Caco-2 (cell line): ENCODE data around the gene PNPLA8. TPM values are rescaled to one million over a fixed set of nuclear protein-coding genes. Genes with fewer than 3 reads are reported as not detected.

Experiments used
- BruUV-seq: library from RNA; stranded (reverse); fragments of 400-500 nt; replicated peaks from 2 replicates; lab custom pipeline; 2021; lab: Mats Ljungman, UMichigan
- CTCF ChIA-PET: fragments of 300-600 bp; sonication (Branson Sonifier 250); formaldehyde crosslinking; loops from one replicate; lab custom pipeline; 2022; ENCODE audit warnings: antibody characterized with exemption; lab: Charles Lee
- POLR2A ChIA-PET: fragments of 300-600 bp; sonication (Branson Sonifier 250); formaldehyde crosslinking; loops from one replicate; lab custom pipeline; 2022; ENCODE audit warnings: antibody characterized with exemption; lab: Charles Lee
- DNase-seq, 2 experiments: peaks; one replicate each; pipeline versions ENCODE4 v3.0.0 to v3.0.0-alpha.2; 2020 to 2022
- H3K27me3 ChIP-seq: replicated peaks from 2 replicates; pipeline ENCODE4 v1.6.0; 2011; ENCODE audit warnings: low read length; ENCODE audit not compliant: control insufficient read depth, insufficient read depth
- H3K36me3 ChIP-seq: 2 replicates; pipeline ENCODE4 v1.5.1; 2011; ENCODE audit warnings: low read length; ENCODE audit not compliant: control insufficient read depth, insufficient read depth
- H3K4me1 ChIP-seq: fragments of 250-450 bp; sonication (Bioruptor Pico); 2 replicates; pipeline ENCODE4 v1.5.1; 2020; ENCODE audit warnings: mild to moderate bottlenecking
- H3K4me3 ChIP-seq: 2 replicates; pipeline ENCODE4 v1.5.1; 2011; ENCODE audit warnings: low read depth, mild to moderate bottlenecking, control low read depth, low read length
- H3K9me3 ChIP-seq: fragments of 250-450 bp; sonication (Bioruptor Pico); 2 replicates; pipeline ENCODE4 v1.5.1; 2020; ENCODE audit warnings: mild to moderate bottlenecking, moderate library complexity
- H3K27ac Mint-ChIP-seq: one replicate; pipeline ENCODE4 v1.8.0; 2022; ENCODE audit warnings: mixed read lengths; ENCODE audit not compliant: unreplicated experiment
- H3K27me3 Mint-ChIP-seq: one replicate; pipeline ENCODE4 v1.8.0; 2022; ENCODE audit warnings: mixed read lengths; ENCODE audit not compliant: insufficient read depth, unreplicated experiment
- H3K36me3 Mint-ChIP-seq: one replicate; pipeline ENCODE4 v1.8.0; 2022; ENCODE audit warnings: mild to moderate bottlenecking, mixed read lengths; ENCODE audit not compliant: insufficient read depth, unreplicated experiment
- H3K4me1 Mint-ChIP-seq: one replicate; pipeline ENCODE4 v1.8.0; 2022; ENCODE audit warnings: low read depth, mixed read lengths; ENCODE audit not compliant: unreplicated experiment
- H3K4me3 Mint-ChIP-seq: one replicate; pipeline ENCODE4 v1.8.0; 2022; ENCODE audit warnings: mild to moderate bottlenecking, moderate library complexity, mixed read lengths; ENCODE audit not compliant: unreplicated experiment
- H3K9me3 Mint-ChIP-seq: one replicate; pipeline ENCODE4 v1.8.0; 2022; ENCODE audit warnings: mixed read lengths; ENCODE audit not compliant: unreplicated experiment
- intact Hi-C: fragments of 100-400 bp; cut with micrococcal nuclease; formaldehyde crosslinking; loops from one replicate; pipeline ENCODE4 v1.10.0; 2022; ENCODE audit not compliant: unreplicated experiment
- total RNA-seq: library from RNA; stranded (reverse); gene quantifications from 2 replicates; pipeline ENCODE4 v1.2.3, GENCODE V29; 2022
- TF ChIP-seq, protein P1 (sequence below), 2 experiments: fragments of 200-600 bp in 1 of 2; IDR thresholded peaks; 1 replicate in 1 of 2; 2 replicates in 1 of 2; pipeline versions ENCODE4 v1.5.1 to v1.8.0; 2011 to 2022; ENCODE audit warnings: antibody characterized with exemption in 1 of 2, control low read depth in 1 of 2, inconsistent platforms in 1 of 2, low read depth in 1 of 2, low read length in 1 of 2, mild to moderate bottlenecking in 1 of 2, moderate library complexity in 1 of 2; ENCODE audit not compliant: insufficient read depth in 1 of 2, severe bottlenecking in 1 of 2, unreplicated experiment in 1 of 2

PNPLA8 gene
- total RNA-seq, 1 experiment from 2014 or later = 15.3 TPM

DNA sequence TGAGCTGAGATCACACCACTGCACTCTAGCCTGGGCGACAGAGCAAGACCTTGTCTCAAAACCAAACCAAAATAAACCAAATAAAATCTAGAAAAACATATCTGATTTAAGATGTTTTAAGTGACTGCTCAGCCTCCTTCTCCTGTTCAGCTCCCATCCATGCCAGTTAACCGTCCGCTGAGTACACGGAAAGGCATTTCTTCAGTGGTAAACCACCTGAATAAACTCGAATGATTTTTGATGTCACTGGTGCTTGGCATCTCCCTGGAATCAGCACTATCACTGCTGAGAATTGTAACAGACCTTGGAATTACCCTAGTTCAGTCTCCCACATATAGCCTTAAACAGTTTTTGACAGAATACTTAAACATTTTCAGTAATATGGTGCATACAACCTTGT is 45.6 kb downstream of the PNPLA8 start:
- H3K4me3 Mint-ChIP-seq = no peak overlapping the region
- H3K9me3 Mint-ChIP-seq = no peaks in the 10 kb centered on the region
- Histone ChIP-seq H3K36me3 (no peaks in the 10 kb centered on the region; the same call in 1 of the 2 replicates), H3K27me3 (no peaks in the 10 kb centered on the region), H3K9me3 (no peaks in the 10 kb centered on the region), H3K4me3 (no peak overlapping the region), H3K4me1 (no peaks in the 10 kb centered on the region)
- intact Hi-C loops = no loop called here
- TF ChIP-seq, protein P1, sequence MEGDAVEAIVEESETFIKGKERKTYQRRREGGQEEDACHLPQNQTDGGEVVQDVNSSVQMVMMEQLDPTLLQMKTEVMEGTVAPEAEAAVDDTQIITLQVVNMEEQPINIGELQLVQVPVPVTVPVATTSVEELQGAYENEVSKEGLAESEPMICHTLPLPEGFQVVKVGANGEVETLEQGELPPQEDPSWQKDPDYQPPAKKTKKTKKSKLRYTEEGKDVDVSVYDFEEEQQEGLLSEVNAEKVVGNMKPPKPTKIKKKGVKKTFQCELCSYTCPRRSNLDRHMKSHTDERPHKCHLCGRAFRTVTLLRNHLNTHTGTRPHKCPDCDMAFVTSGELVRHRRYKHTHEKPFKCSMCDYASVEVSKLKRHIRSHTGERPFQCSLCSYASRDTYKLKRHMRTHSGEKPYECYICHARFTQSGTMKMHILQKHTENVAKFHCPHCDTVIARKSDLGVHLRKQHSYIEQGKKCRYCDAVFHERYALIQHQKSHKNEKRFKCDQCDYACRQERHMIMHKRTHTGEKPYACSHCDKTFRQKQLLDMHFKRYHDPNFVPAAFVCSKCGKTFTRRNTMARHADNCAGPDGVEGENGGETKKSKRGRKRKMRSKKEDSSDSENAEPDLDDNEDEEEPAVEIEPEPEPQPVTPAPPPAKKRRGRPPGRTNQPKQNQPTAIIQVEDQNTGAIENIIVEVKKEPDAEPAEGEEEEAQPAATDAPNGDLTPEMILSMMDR (IDR thresholded peaks at IDR 0.05; ENCODE audit: insufficient read depth in 1 of 2, low read depth in 1 of 2, low read length in 1 of 2, severe bottlenecking in 1 of 2, unreplicated experiment in 1 of 2) = no peak
- POLR2A ChIA-PET = no interaction called here
- H3K4me1 Mint-ChIP-seq = no peaks in the 10 kb centered on the region
- H3K36me3 Mint-ChIP-seq = no peaks in the 10 kb centered on the region
- no peak overlapping the region for H3K27ac Mint-ChIP-seq
- no peaks in the 10 kb centered on the region for H3K27me3 Mint-ChIP-seq
- BruUV-seq = no TSS peak
- DNase-seq = no peak
- CTCF ChIA-PET = no interaction called here

DNA sequence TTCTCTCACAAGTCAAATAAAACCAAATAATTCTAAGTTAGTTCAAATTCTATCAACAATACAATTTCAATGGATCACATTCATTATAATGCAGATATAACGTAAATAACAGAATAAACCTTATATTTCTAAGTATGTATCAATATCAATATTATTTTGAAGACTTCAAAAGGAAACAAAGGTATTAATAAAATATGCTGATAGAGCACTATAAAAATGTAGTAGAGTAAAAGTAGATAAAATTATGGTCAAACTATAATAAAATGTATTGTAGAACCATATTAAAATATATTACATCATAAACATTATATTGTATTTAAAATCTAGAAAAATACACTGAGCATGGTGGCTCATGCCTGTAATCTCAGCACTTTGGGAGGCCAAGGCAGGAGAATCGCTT is 46.2 kb downstream of the PNPLA8 start:
- no peaks in the 10 kb centered on the region for H3K9me3 ChIP-seq
- no peak for DNase-seq
- Mint-ChIP-seq H3K4me3 (no peak overlapping the region), H3K9me3 (no peaks in the 10 kb centered on the region), H3K27me3 (no peaks in the 10 kb centered on the region), H3K36me3 (no peaks in the 10 kb centered on the region), H3K4me1 (no peaks in the 10 kb centered on the region), H3K27ac (no peak overlapping the region)
- no peaks in the 10 kb centered on the region for H3K4me1 ChIP-seq
- H3K27me3 ChIP-seq = no peaks in the 10 kb centered on the region
- TF ChIP-seq, protein P1 (IDR thresholded peaks at IDR 0.05; ENCODE audit: insufficient read depth in 1 of 2, low read depth in 1 of 2, low read length in 1 of 2, severe bottlenecking in 1 of 2, unreplicated experiment in 1 of 2) = no peak
- intact Hi-C loops = no loop called here
- ChIA-PET CTCF (no interaction called here), POLR2A (no interaction called here)
- H3K4me3 ChIP-seq = no peak overlapping the region
- no peaks in the 10 kb centered on the region; the same call in 1 of the 2 replicates for H3K36me3 ChIP-seq
- no TSS peak for BruUV-seq

DNA sequence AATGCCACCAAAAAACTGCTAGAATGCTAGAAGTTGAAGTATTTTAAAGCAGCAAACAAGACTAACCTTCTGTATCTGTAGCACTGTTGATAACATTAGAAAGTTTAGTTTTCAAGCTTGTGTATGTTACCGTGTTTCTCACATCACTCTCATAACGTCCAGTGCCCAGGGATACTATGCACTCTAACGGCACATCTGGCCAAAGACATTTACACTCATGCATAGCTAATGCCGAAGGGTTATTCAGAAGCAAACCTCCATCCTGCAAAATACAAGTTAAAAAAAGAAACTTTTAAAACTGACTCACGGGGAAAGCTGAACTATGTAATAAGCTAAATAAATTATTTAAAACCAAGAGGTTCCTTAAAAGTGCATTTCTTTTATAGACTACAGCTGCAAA is 46.8 kb downstream of the PNPLA8 start:
- H3K4me1 ChIP-seq = no peaks in the 10 kb centered on the region
- Mint-ChIP-seq H3K36me3 (no peaks in the 10 kb centered on the region), H3K9me3 (no peaks in the 10 kb centered on the region), H3K27ac (no peak overlapping the region), H3K27me3 (no peaks in the 10 kb centered on the region), H3K4me1 (no peaks in the 10 kb centered on the region), H3K4me3 (no peak overlapping the region)
- CTCF ChIA-PET = no interaction called here
- TF ChIP-seq, protein P1 (IDR thresholded peaks at IDR 0.05; ENCODE audit: insufficient read depth in 1 of 2, low read depth in 1 of 2, low read length in 1 of 2, severe bottlenecking in 1 of 2, unreplicated experiment in 1 of 2) = no peak
- no peaks in the 10 kb centered on the region for H3K27me3 ChIP-seq
- no TSS peak for BruUV-seq
- no peak overlapping the region for H3K4me3 ChIP-seq
- DNase-seq = no peak
- POLR2A ChIA-PET = interaction anchor here (0.6 kb wide), 1 partner anchor 308 kb away, joined by 4 read pairs; no protein-coding TSS in a partner anchor
- no peaks in the 10 kb centered on the region for H3K9me3 ChIP-seq
- intact Hi-C loops = no loop called here
- H3K36me3 ChIP-seq = no peaks in the 10 kb centered on the region; the same call in 1 of the 2 replicates
